ENCODE measurements around the gene RAD51B.
"Not testable (repeated sequence)": the region's sequence is repeated elsewhere in the genome, so short reads cannot be mapped to it uniquely, and the experiment has no call there.

GRCh38 chr14:68302938-68303337 lies 483.4 kb downstream of the RAD51B start:
- not testable (repeated sequence) for TF ChIP-seq ZNF274 (IDR thresholded peaks at IDR 0.05; ENCODE audit: low read depth, low read length); YY1 (IDR thresholded peaks at IDR 0.05; ENCODE audit: insufficient read depth, insufficient read length)
